SU-DHL-6 (cell line): ENCODE data around the gene UBE2D1.

ENCODE experiments used
- H2AFZ ChIP-seq: fragments of 200-600 bp; sonication (generic); 2 replicates; pipeline ENCODE4 v1.6.1; 2014; ENCODE audit warnings: low read depth, mild to moderate bottlenecking, moderate library complexity, mixed read lengths, antibody characterized with exemption, low read length; ENCODE audit not compliant: severe bottlenecking
- H3F3A ChIP-seq: fragments of 200-600 bp; shearing (Covaris generic); 2 replicates; pipeline ENCODE4 v1.6.0; 2016; ENCODE audit warnings: antibody characterized with exemption, mild to moderate bottlenecking; ENCODE audit not compliant: insufficient read depth
- H3K27ac ChIP-seq: fragments of 200-600 bp; sonication (generic); 2 replicates; pipeline ENCODE4 v1.5.1; 2016; ENCODE audit warnings: low read depth, mild to moderate bottlenecking, low read length, moderate library complexity, mixed read lengths
- H3K27me3 ChIP-seq: fragments of 200-600 bp; sonication (generic), shearing (Covaris generic); 2 replicates; pipeline ENCODE4 v1.6.0; 2014; ENCODE audit warnings: mild to moderate bottlenecking, low read length
- H3K36me3 ChIP-seq: fragments of 200-600 bp; sonication (generic); 2 replicates; pipeline ENCODE4 v1.6.1; 2014; ENCODE audit warnings: mild to moderate bottlenecking, low read length, mixed read lengths
- H3K4me2 ChIP-seq: fragments of 300-600, 200-600 bp; shearing (Covaris generic), sonication (generic); 2 replicates; pipeline ENCODE4 v1.6.0; 2014; ENCODE audit warnings: low read length, low read depth, mild to moderate bottlenecking; ENCODE audit not compliant: poor library complexity, severe bottlenecking
- H3K4me3 ChIP-seq: fragments of 200-600 bp; sonication (generic); 2 replicates; pipeline ENCODE4 v1.5.1; 2014; ENCODE audit warnings: antibody characterized with exemption, low read length, mild to moderate bottlenecking, mixed read lengths; ENCODE audit not compliant: insufficient read depth, poor library complexity, severe bottlenecking
- H3K79me2 ChIP-seq: fragments of 200-600 bp; sonication (generic); 2 replicates; pipeline ENCODE4 v1.6.1; 2014; ENCODE audit warnings: mild to moderate bottlenecking, low read length, moderate library complexity; ENCODE audit not compliant: insufficient read depth
- H3K9ac ChIP-seq: fragments of 200-600 bp; sonication (generic); 2 replicates; pipeline ENCODE4 v1.7.0; 2014; ENCODE audit warnings: mild to moderate bottlenecking, low read length
- H3K9me2 ChIP-seq: fragments of 200-600 bp; sonication (generic); replicated peaks from 2 replicates; pipeline ENCODE4 v1.6.1; 2014; ENCODE audit warnings: low read length; ENCODE audit not compliant: insufficient read depth
- H3K9me3 ChIP-seq: fragments of 200-600 bp; sonication (generic); 2 replicates; pipeline ENCODE4 v1.6.1; 2014; ENCODE audit warnings: low read length, mixed read lengths; ENCODE audit not compliant: insufficient read depth
- H4K20me1 ChIP-seq: fragments of 200-600 bp; sonication (generic); 2 replicates; pipeline ENCODE4 v1.6.1; 2014; ENCODE audit warnings: low read depth, mild to moderate bottlenecking, antibody characterized with exemption, low read length, moderate library complexity, mixed read lengths
- EZH2phosphoT487 ChIP-seq: fragments of 200-600 bp; sonication (generic), shearing (Covaris generic); conservative IDR thresholded peaks from 2 replicates; pipeline ENCODE4 v1.6.1; 2018; ENCODE audit warnings: mild to moderate bottlenecking, antibody characterized with exemption, low read length, moderate library complexity, mixed read lengths
- TF ChIP-seq, protein P1 (sequence below): fragments of 200-600 bp; sonication (generic); IDR thresholded peaks from one replicate; pipeline ENCODE4 v1.5.1; 2017; ENCODE audit warnings: antibody characterized with exemption, mild to moderate bottlenecking, low read length, moderate library complexity; ENCODE audit not compliant: insufficient read depth, poor library complexity, severe bottlenecking

The UBE2D1 gene

DNA sequence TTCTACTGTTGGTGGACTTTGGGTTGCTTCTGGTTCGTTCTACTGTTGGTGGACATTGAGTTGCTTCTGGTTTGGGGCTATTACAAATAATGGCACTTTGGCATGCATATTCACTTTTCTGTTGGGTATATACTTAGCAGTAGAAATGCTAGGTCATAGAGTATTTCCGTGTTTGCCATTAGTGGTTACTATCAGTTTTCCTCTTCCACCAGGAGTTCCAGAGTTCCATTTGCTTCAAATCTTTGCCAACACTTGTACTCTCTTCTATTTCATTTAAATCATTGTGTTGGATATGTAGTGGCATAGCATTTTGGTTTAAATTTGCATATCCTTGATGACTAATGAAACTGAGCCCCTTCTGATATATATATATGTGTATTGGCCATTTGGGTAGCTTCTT, 15.2 kb downstream of the UBE2D1 start:
- TF ChIP-seq, protein P1, sequence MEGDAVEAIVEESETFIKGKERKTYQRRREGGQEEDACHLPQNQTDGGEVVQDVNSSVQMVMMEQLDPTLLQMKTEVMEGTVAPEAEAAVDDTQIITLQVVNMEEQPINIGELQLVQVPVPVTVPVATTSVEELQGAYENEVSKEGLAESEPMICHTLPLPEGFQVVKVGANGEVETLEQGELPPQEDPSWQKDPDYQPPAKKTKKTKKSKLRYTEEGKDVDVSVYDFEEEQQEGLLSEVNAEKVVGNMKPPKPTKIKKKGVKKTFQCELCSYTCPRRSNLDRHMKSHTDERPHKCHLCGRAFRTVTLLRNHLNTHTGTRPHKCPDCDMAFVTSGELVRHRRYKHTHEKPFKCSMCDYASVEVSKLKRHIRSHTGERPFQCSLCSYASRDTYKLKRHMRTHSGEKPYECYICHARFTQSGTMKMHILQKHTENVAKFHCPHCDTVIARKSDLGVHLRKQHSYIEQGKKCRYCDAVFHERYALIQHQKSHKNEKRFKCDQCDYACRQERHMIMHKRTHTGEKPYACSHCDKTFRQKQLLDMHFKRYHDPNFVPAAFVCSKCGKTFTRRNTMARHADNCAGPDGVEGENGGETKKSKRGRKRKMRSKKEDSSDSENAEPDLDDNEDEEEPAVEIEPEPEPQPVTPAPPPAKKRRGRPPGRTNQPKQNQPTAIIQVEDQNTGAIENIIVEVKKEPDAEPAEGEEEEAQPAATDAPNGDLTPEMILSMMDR, result no peak
- no peak for TF ChIP-seq EZH2phosphoT487
- no peak overlapping the region for H3K4me3 ChIP-seq
- no peaks in the 10 kb centered on the region for H3K9me2 ChIP-seq
- no peaks in the 10 kb centered on the region for H3K9me3 ChIP-seq
- no peak overlapping the region for H3K4me2 ChIP-seq
- no peaks in the 10 kb centered on the region for H3K36me3 ChIP-seq
- H3K27me3 ChIP-seq, result no peaks in the 10 kb centered on the region
- H3F3A ChIP-seq, result no peaks in the 10 kb centered on the region
- H2AFZ ChIP-seq, result no peak overlapping the region
- H3K79me2 ChIP-seq, result no peaks in the 10 kb centered on the region; the same call in 1 of the 2 replicates
- H3K9ac ChIP-seq, result no peak overlapping the region
- no peaks in the 10 kb centered on the region for H4K20me1 ChIP-seq
- H3K27ac ChIP-seq, result no peak overlapping the region

DNA sequence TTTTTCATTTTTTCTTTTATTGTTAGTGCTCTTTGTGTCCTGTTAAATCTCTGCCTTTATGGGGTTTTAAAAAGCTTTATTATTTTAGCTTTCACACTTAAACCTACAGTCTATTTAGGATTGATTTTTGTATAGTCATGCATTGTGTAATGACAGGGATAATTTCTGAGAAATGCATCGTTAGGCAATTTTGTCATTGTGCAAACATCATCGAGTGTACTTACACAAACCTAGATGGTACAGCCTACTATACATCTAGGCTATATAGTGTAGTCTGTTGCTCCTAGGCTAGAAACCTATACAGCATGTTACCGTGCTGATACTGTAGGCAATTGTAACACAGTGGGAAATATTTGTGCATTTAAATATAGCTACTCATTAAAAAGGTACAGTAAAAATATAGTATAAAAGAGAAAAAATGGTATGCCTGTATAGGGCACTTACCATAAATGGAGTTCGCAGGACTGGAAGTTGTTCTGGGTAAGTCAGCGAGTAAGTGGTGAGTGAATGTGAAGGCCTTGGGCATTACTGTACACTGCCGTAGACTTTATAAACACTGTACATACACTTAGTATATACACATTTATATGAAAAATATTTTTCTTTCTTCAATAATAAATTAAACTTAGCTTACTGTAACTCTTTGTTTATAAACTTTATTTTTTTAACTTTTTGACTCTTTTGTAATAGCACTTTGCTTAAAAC, 16.0 kb downstream of the UBE2D1 start:
- Histone ChIP-seq H3K79me2 (no peaks in the 10 kb centered on the region; the same call in 1 of the 2 replicates), H3K9ac (no peak overlapping the region), H3K4me3 (no peak overlapping the region), H3K27me3 (no peaks in the 10 kb centered on the region), H3K4me2 (no peak overlapping the region), H2AFZ (no peak overlapping the region), H4K20me1 (no peaks in the 10 kb centered on the region), H3K9me2 (no peaks in the 10 kb centered on the region), H3K9me3 (no peaks in the 10 kb centered on the region), H3F3A (no peaks in the 10 kb centered on the region), H3K36me3 (no peaks in the 10 kb centered on the region), H3K27ac (no peak overlapping the region)
- TF ChIP-seq, protein P1, result no peak
- no peak for TF ChIP-seq EZH2phosphoT487

DNA sequence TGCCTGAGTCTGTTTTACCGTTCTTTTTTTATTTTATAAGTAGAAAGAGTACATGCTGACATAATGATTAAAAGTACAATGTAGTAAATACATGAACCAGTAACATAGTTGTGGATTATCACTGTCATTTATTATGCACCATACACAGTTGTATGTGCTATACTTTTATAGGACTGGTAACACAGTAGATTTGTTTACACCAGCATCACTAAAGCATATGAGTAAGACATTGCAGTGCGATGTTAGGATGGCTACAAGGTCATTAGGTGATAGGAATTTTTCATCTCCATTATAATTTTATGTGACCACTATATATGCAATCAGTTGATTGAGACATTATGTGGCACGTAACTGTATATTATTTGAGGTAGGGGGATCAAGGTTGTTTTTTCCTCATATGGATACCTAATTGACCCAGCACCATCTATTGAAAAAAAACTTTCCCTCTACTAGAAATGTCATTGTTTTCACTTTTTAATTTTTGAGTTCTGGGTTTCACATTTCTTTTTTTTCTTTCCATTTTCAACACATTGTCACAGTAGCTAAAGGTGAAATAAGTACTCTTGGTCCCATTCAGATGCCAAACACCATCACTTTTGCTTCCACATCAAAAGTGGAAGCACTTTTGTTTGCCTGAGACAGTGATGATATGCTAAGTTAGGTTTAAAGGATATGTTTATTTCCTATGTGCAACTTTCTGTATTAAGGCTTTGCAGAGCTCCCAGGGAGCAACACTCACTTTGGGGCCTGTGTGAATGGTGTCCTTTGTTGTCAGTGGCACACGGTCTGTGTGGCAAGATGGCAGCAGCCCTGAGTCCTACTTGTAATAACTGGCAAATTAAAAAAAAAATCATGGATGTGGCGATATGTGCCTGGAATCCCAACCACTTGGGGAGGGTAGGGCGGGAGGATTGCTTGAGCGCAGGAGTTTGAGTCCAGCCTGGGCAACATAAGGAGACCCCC, 17.1 kb downstream of the UBE2D1 start:
- Histone ChIP-seq H3K4me2 (no peak overlapping the region), H3K9ac (no peak overlapping the region), H3K27me3 (no peaks in the 10 kb centered on the region), H3K36me3 (no peaks in the 10 kb centered on the region), H3K4me3 (no peak overlapping the region), H3K79me2 (no peaks in the 10 kb centered on the region; the same call in 1 of the 2 replicates), H3K9me3 (no peaks in the 10 kb centered on the region), H2AFZ (no peak overlapping the region), H3K27ac (no peak overlapping the region), H4K20me1 (0 out of 2 replicates have a peak, but pooled peaks cover 4% of the 10 kb centered on the region), H3K9me2 (no peaks in the 10 kb centered on the region), H3F3A (no peaks in the 10 kb centered on the region)
- TF ChIP-seq EZH2phosphoT487, result no peak
- TF ChIP-seq, protein P1, result no peak
